Measurements from ENCODE around the gene LMO1.

- TF ChIP-seq CTCF (IDR thresholded peaks at IDR 0.05) (no peak), ZFX (IDR thresholded peaks at IDR 0.05; ENCODE audit: borderline replicate concordance) (no peak)
These were observed 4.2 kb downstream of the LMO1 start for GRCh38 chr11:8259306-8259959.

Data from 22Rv1 (cell line).